HepG2 (cell line): ENCODE results near the gene KIF7.

ENCODE experiments used
- BCLAF1 ChIP-seq: fragments of 450-650 bp; IDR thresholded peaks from 2 replicates; pipeline ENCODE4 v1.6.1; 2017; ENCODE audit warnings: mild to moderate bottlenecking
- EZH2 ChIP-seq: conservative IDR thresholded peaks from 2 replicates; pipeline ENCODE4 v1.6.1; 2012; ENCODE audit warnings: mild to moderate bottlenecking, low read depth, low read length, moderate library complexity
- HNRNPUL1 ChIP-seq: fragments of 200-400 bp; formaldehyde crosslinking; IDR thresholded peaks from 2 replicates; pipeline ENCODE4 v1.6.1; 2017; ENCODE audit warnings: low read depth, mild to moderate bottlenecking, low read length, moderate library complexity
- MLX ChIP-seq: IDR thresholded peaks from 2 replicates; pipeline ENCODE4 v1.6.1; 2016
- ZNF44 ChIP-seq: sonication (generic); formaldehyde crosslinking; IDR thresholded peaks from 2 replicates; pipeline ENCODE4 v1.5.1; 2020; ENCODE audit warnings: mild to moderate bottlenecking, missing genetic modification reagents
- ZNF572 ChIP-seq: sonication (generic); formaldehyde crosslinking; IDR thresholded peaks from 2 replicates; pipeline ENCODE4 v1.5.1; 2020; ENCODE audit warnings: mild to moderate bottlenecking, missing genetic modification reagents
- ZNF646 ChIP-seq: sonication (generic); formaldehyde crosslinking; IDR thresholded peaks from 2 replicates; pipeline ENCODE4 v1.9.0; 2021; ENCODE audit warnings: mild to moderate bottlenecking, missing genetic modification reagents
- TF ChIP-seq, protein P1 (sequence below): sonication (generic); formaldehyde crosslinking; IDR thresholded peaks from 2 replicates; pipeline ENCODE4 v1.5.0; 2020; ENCODE audit warnings: mild to moderate bottlenecking, missing genetic modification reagents, moderate library complexity

DNA sequence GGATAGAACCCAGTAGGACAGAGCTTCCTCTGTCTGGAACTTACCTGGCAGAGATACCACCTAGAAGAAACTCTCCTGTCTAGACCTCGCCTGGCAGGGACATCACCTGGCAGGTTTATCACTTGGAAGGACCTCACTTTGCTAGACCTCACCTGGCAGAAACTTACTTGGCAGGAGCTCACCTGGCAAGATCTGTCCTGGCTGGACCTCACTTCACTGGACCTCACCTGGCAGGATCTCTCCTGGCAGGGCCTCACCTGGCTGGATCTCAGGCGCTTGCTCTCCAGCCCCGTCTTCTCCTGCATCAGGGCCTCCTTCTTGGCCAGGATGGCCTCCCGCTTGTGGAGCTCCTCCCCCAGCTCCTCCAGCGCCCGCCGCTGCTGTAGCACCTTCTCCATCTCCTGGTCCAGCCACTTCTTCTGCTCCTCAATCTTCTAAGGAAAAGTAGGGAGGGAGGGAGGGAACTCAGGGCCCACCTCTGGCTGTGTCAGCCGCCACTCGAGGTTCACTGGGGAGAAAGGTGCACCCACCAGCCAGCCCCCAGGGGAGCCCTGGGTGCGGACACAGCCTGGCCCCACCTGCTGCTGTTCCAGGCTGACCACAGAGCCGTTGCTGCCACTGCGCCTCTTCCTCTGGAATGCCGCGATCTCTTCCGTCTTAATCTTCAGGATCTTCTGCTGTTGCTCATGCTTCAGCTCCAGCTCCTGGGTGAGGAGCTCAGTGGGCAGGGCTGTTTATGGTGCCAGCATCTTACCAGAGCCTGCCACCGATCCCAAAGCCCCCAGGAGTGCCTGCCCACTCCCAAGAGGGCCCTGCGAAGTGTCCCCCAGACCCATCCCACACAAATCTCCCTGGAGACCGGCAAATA lies 22.5 kb downstream of the KIF7 start:
- TF ChIP-seq MLX (CRISPR knock-in tag): no peak
- TF ChIP-seq BCLAF1: no peak
- TF ChIP-seq, protein P1, sequence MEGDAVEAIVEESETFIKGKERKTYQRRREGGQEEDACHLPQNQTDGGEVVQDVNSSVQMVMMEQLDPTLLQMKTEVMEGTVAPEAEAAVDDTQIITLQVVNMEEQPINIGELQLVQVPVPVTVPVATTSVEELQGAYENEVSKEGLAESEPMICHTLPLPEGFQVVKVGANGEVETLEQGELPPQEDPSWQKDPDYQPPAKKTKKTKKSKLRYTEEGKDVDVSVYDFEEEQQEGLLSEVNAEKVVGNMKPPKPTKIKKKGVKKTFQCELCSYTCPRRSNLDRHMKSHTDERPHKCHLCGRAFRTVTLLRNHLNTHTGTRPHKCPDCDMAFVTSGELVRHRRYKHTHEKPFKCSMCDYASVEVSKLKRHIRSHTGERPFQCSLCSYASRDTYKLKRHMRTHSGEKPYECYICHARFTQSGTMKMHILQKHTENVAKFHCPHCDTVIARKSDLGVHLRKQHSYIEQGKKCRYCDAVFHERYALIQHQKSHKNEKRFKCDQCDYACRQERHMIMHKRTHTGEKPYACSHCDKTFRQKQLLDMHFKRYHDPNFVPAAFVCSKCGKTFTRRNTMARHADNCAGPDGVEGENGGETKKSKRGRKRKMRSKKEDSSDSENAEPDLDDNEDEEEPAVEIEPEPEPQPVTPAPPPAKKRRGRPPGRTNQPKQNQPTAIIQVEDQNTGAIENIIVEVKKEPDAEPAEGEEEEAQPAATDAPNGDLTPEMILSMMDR: no peak
- TF ChIP-seq ZNF646 (CRISPR knock-in tag): no peak
- no peak for TF ChIP-seq ZNF44 (CRISPR knock-in tag)
- no peak for TF ChIP-seq HNRNPUL1
- TF ChIP-seq EZH2: no peak
- TF ChIP-seq ZNF572 (CRISPR knock-in tag): no peak
